ENCODE data around the gene TMC1.

TMC1 gene

DNA sequence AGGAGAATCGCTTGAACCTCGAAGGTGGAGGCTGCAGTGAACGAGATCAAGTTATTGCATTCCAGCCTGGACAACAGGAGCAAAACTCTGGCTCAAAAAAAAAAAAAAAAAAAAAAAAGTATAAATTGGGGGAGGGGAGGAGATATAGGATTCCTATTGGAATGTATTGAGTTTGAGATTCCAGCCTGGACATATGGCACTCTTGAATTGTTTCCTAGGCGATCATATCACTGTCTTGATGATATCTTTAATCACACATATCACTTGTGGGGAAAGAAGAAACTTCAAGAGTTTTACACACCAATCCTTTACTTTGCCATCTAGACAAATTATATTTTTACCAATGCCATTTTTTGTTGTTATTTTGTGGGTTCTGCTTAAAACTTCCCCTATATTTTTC, 42.4 kb downstream of the TMC1 start:
- no peak for DNase-seq (ENCODE audit: low read depth)
- H3K4me3 ChIP-seq (ENCODE audit: low read depth, low read length) = no peak overlapping the region

DNA sequence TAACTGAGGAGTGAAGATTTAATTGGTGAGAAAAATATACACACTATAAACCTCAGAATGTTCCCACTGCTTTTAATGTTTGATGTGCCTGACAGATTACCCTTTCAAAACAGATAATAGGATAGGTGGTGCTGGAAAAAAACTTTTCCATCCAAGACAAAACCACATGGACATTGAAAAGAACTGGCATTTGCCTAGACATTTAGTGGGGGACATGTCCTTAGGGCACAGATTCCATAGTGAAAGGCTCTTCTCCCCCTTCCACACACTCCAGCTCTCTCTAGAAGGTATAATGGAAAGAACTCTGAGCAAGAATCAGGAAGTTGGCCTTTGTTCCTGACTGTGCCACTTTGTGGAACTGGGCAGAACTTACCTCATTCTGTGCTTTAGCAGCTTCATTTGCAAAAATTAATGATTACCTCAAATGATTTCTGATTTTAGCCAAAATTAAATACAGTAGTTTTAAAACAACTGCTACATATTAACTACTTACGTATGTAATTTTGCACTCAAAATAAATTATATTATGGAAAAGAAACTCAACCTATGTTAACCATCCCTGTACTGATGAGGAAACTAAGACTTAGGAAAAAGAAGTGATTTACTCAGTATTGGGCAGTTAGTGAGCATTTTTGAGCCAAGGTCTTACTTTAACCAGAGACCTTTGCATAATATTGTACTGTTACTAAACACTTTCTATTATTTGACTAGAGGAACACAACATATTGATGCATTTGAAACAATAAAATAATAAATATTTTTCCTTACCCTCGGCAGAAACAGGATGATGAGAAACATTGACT, 43.3 kb downstream of the TMC1 start:
- no peak overlapping the region for H3K4me3 ChIP-seq (ENCODE audit: low read depth, low read length)
- no peak for DNase-seq (ENCODE audit: low read depth)

DNA sequence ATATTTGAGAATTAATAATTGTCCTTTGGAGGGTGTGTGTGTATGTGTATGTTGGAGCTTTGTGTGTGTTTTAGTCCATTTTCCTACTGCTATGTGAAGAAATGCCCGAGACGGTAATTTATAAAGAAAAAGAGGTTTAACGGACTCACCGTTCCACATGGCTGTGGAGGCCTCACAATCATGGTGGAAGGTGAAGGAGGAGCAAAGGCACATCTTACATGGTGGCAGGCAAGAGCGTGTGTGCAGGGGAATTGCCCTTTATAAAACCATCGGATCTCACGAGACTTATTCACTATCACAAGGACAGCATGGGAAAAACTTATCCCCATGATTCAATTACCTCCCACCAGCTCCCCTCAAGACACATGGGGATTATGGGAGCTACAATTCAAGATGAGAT, 44.1 kb downstream of the TMC1 start:
- H3K4me3 ChIP-seq (ENCODE audit: low read depth, low read length) = no peak overlapping the region
- no peak for DNase-seq (ENCODE audit: low read depth)

GRCh38 chr9:72574156-72574810, 52.9 kb downstream of the TMC1 start:
- DNase-seq (ENCODE audit: low read depth) = no peak
- no peak overlapping the region for H3K4me3 ChIP-seq (ENCODE audit: low read depth, low read length)

GRCh38 chr9:72575666-72576065, 54.3 kb downstream of the TMC1 start:
- H3K4me3 ChIP-seq (ENCODE audit: low read depth, low read length) = no peak overlapping the region
- no peak for DNase-seq (ENCODE audit: low read depth)

GRCh38 chr9:72576087-72576486, 54.7 kb downstream of the TMC1 start:
- DNase-seq (ENCODE audit: low read depth) = no peak

GRCh38 chr9:72577212-72577753, 55.9 kb downstream of the TMC1 start:
- H3K4me3 ChIP-seq (ENCODE audit: low read depth, low read length) = no peak overlapping the region
- DNase-seq (ENCODE audit: low read depth) = peak; percentile 74

More at GRCh38 chr9:72576087-72576486, 54.7 kb downstream of the TMC1 start:
- no peak overlapping the region for H3K4me3 ChIP-seq (ENCODE audit: low read depth, low read length)

GRCh38 chr9:72579190-72579589, 57.8 kb downstream of the TMC1 start:
- H3K4me3 ChIP-seq (ENCODE audit: low read depth, low read length) = no peak overlapping the region
- peak; percentile 61 for DNase-seq (ENCODE audit: low read depth)

- DNase-seq (ENCODE audit: low read depth) = no peak
- H3K4me3 ChIP-seq (ENCODE audit: low read depth, low read length) = no peak overlapping the region
Measured at GRCh38 chr9:72579880-72580550, 58.6 kb downstream of the TMC1 start.

- DNase-seq (ENCODE audit: low read depth) = no peak
- no peak overlapping the region for H3K4me3 ChIP-seq (ENCODE audit: low read depth, low read length)
Measured at GRCh38 chr9:72581694-72582093, 60.3 kb downstream of the TMC1 start.

- H3K4me3 ChIP-seq (ENCODE audit: low read depth, low read length) = no peak overlapping the region
- DNase-seq (ENCODE audit: low read depth) = no peak
Measured at GRCh38 chr9:72583370-72583769, 62.0 kb downstream of the TMC1 start.

- H3K4me3 ChIP-seq (ENCODE audit: low read depth, low read length) = no peak overlapping the region
- peak; percentile 83 for DNase-seq (ENCODE audit: low read depth)
Measured at GRCh38 chr9:72586388-72587130, 65.2 kb downstream of the TMC1 start.

- DNase-seq (ENCODE audit: low read depth) = no peak
- no peak overlapping the region for H3K4me3 ChIP-seq (ENCODE audit: low read depth, low read length)
Measured at GRCh38 chr9:72588336-72588735, 66.9 kb downstream of the TMC1 start.

- no peak for DNase-seq (ENCODE audit: low read depth)
- no peak overlapping the region for H3K4me3 ChIP-seq (ENCODE audit: low read depth, low read length)
Measured at GRCh38 chr9:72589667-72590521, 68.5 kb downstream of the TMC1 start.

GRCh38 chr9:72590824-72591223, 69.4 kb downstream of the TMC1 start:
- H3K4me3 ChIP-seq (ENCODE audit: low read depth, low read length) = no peak overlapping the region
- DNase-seq (ENCODE audit: low read depth) = no peak

GRCh38 chr9:72592502-72593403, 71.3 kb downstream of the TMC1 start:
- no peak overlapping the region for H3K4me3 ChIP-seq (ENCODE audit: low read depth, low read length)
- DNase-seq (ENCODE audit: low read depth) = no peak

GRCh38 chr9:72596451-72597180, 75.2 kb downstream of the TMC1 start:
- DNase-seq (ENCODE audit: low read depth) = no peak
- no peak overlapping the region for H3K4me3 ChIP-seq (ENCODE audit: low read depth, low read length)
